Lung (tissue), 12 donors: ENCODE data around the gene NT5DC3. TPM values are rescaled to one million over a fixed set of nuclear protein-coding genes. Genes with fewer than 3 reads are reported as not detected.

Experiments used
- ATAC-seq: fragments of 200-7000 bp; cut with Tn5 transposase; one replicate; pipeline ENCODE4 v1.9.1; 2020; ENCODE audit warnings: moderate number of reproducible peaks; ENCODE audit not compliant: insufficient read depth, low FRiP score
- DNase-seq, 3 donors: peaks; one replicate each; pipeline ENCODE4 v3.0.0-alpha.2; 2013 to 2017
- H3K27ac ChIP-seq, 2 donors: one replicate each; pipeline ENCODE4 v1.5.1; 2013; ENCODE audit warnings: mild to moderate bottlenecking in 2 of 2, moderate library complexity in 2 of 2, control low read depth in 1 of 2, inconsistent platforms in 1 of 2, low read depth in 1 of 2, low read length in 1 of 2
- H3K27me3 ChIP-seq, 3 donors: one replicate each; pipeline ENCODE4 v1.5.1; 2013; ENCODE audit warnings: low read length in 2 of 3; ENCODE audit not compliant: control insufficient read depth in 3 of 3, insufficient read depth in 3 of 3
- H3K36me3 ChIP-seq, 4 donors: one replicate each; pipeline ENCODE4 v1.5.1; 2013; ENCODE audit warnings: low read length in 4 of 4, mild to moderate bottlenecking in 1 of 4, moderate library complexity in 1 of 4; ENCODE audit not compliant: control insufficient read depth in 4 of 4, insufficient read depth in 4 of 4
- H3K4me1 ChIP-seq, 5 donors: one replicate each; pipeline ENCODE4 v1.5.1; 2013; ENCODE audit warnings: low read length in 5 of 5, mild to moderate bottlenecking in 2 of 5, moderate library complexity in 1 of 5; ENCODE audit not compliant: control insufficient read depth in 5 of 5, insufficient read depth in 5 of 5
- H3K4me3 ChIP-seq: one replicate; pipeline ENCODE4 v1.5.1; 2013; ENCODE audit warnings: mild to moderate bottlenecking, control low read depth, moderate library complexity
- H3K9ac ChIP-seq, 2 donors: one replicate each; pipeline ENCODE4 v1.5.1; 2013; ENCODE audit warnings: low read length in 2 of 2, control low read depth in 1 of 2; ENCODE audit not compliant: insufficient read depth in 1 of 2
- H3K9me3 ChIP-seq, 4 donors: one replicate each; pipeline ENCODE4 v1.5.1; 2013; ENCODE audit warnings: low read length in 3 of 4, mild to moderate bottlenecking in 1 of 4, moderate library complexity in 1 of 4; ENCODE audit not compliant: control insufficient read depth in 4 of 4, insufficient read depth in 3 of 4
- CTCF ChIP-seq: IDR thresholded peaks from 2 replicates; pipeline ENCODE4 v1.5.1; 2012; ENCODE audit warnings: mild to moderate bottlenecking; ENCODE audit errors: control extremely low read depth, extremely low read depth
- WGBS, 2 donors: extraction: QIAGEN DNeasy Blood & Tissue Kit; methylation state at CpG; one replicate each; pipeline ENCODE4 v1.1.7; 2013; 5-methylcytosine and 5-hydroxymethylcytosine counted together
- polyA plus RNA-seq, 2 donors: library from polyadenylated mRNA; stranded (reverse); fragments of 200-250 nt; gene quantifications; one replicate each; pipeline ENCODE4 v1.2.1, GENCODE V29; 2013
- total RNA-seq, 2 donors: library from RNA; depleted of rRNA in 1 of 2; stranded (reverse); fragments of >200 nt in 1 of 2; gene quantifications; one replicate each; pipeline ENCODE4 v1.2.1, GENCODE V29; 2014 to 2021
- donor health status: control.
- donor health status: control.
- donor health status: Bipolar disorder and iron deficiency.
- donor health status: healthy.
- donor health status: DM: yes; HTN: yes; CAD: no.

Gene NT5DC3
- total and polyA plus RNA-seq, 4 donors = 0.93 to 12.3 (median 3.6) TPM

GRCh38 chr12:103766028-103766427 lies 75.0 kb downstream of the NT5DC3 start:
- WGBS, 2 donors = 91 to 94% methylated on average over 6 of the region's 6 CpGs
- Histone ChIP-seq H3K36me3 (no peaks in the 10 kb centered on the region), H3K9ac (no peak overlapping the region), H3K4me3 (no peak overlapping the region), H3K27me3 (no peaks in the 10 kb centered on the region), H3K4me1 (peaks cover 0 to 1% (median 0%) of the 10 kb centered on the region in 5 donors), H3K9me3 (no peaks in the 10 kb centered on the region), H3K27ac (no peak overlapping the region)
- no peak for DNase-seq
- no peak for ATAC-seq
- no peak for TF ChIP-seq CTCF

GRCh38 chr12:103765322-103765721 lies 75.7 kb downstream of the NT5DC3 start:
- Histone ChIP-seq H3K27me3 (no peaks in the 10 kb centered on the region), H3K9me3 (no peaks in the 10 kb centered on the region), H3K4me3 (no peak overlapping the region), H3K9ac (no peak overlapping the region), H3K4me1 (peaks cover 0 to 1% (median 0%) of the 10 kb centered on the region in 5 donors), H3K36me3 (no peaks in the 10 kb centered on the region), H3K27ac (no peak overlapping the region)
- no peak for ATAC-seq
- TF ChIP-seq CTCF = no peak
- 95 to 96% methylated on average over 5 of the region's 5 CpGs for WGBS, 2 donors
- DNase-seq = no peak

GRCh38 chr12:103762473-103762872 lies 78.6 kb downstream of the NT5DC3 start:
- Histone ChIP-seq H3K4me1 (no peaks in the 10 kb centered on the region), H3K4me3 (no peak overlapping the region)
- DNase-seq = no peak

More at GRCh38 chr12:103762473-103762872, 78.6 kb downstream of the NT5DC3 start:
- 85 to 87% methylated on average over 5 of the region's 5 CpGs for WGBS, 2 donors
- no peak for TF ChIP-seq CTCF
- no peak overlapping the region for H3K9ac ChIP-seq
- H3K27me3 ChIP-seq = no peaks in the 10 kb centered on the region
- ATAC-seq = no peak
- H3K36me3 ChIP-seq = no peaks in the 10 kb centered on the region
- no peak overlapping the region for H3K27ac ChIP-seq
- no peaks in the 10 kb centered on the region for H3K9me3 ChIP-seq
